Mesendoderm (in vitro differentiated cells): Measurements from ENCODE around the gene MAP2K7.

ENCODE experiments used
- DNase-seq: peaks from one replicate; pipeline ENCODE4 v3.0.0; 2013
- H2AK5ac ChIP-seq: 2 replicates; pipeline ENCODE4 v1.6.1; 2013; ENCODE audit warnings: low read length, inconsistent platforms
- H2BK120ac ChIP-seq: 2 replicates; pipeline ENCODE4 v1.6.1; 2013; ENCODE audit warnings: low read depth, mild to moderate bottlenecking, low read length, moderate library complexity, mixed read lengths
- H2BK15ac ChIP-seq: replicated peaks from 2 replicates; pipeline ENCODE4 v1.6.1; 2013; ENCODE audit warnings: low read depth, mild to moderate bottlenecking, moderate library complexity
- H2BK5ac ChIP-seq: 2 replicates; pipeline ENCODE4 v1.6.1; 2013; ENCODE audit warnings: low read length, inconsistent platforms
- H3K18ac ChIP-seq: 2 replicates; pipeline ENCODE4 v1.6.1; 2013; ENCODE audit warnings: mild to moderate bottlenecking, low read length, mixed read lengths
- H3K23ac ChIP-seq: one replicate; pipeline ENCODE4 v1.6.1; 2013; ENCODE audit warnings: low read length
- H3K27ac ChIP-seq: 2 replicates; pipeline ENCODE4 v1.5.1; 2013; ENCODE audit warnings: low read depth, mild to moderate bottlenecking, inconsistent platforms, low read length, moderate library complexity
- H3K27me3 ChIP-seq: 2 replicates; pipeline ENCODE4 v1.6.1; 2013; ENCODE audit warnings: low read length, control low read depth, mild to moderate bottlenecking, inconsistent platforms; ENCODE audit not compliant: insufficient read depth, poor library complexity
- H3K36me3 ChIP-seq: 2 replicates; pipeline ENCODE4 v1.6.1; 2013; ENCODE audit warnings: low read length, inconsistent platforms; ENCODE audit not compliant: control insufficient read depth, insufficient read depth
- H3K4ac ChIP-seq: one replicate; pipeline ENCODE4 v1.6.1; 2013; ENCODE audit warnings: low read depth, mild to moderate bottlenecking, low read length, moderate library complexity
- H3K4me1 ChIP-seq: 2 replicates; pipeline ENCODE4 v1.6.1; 2013; ENCODE audit warnings: low read depth, low read length, inconsistent platforms; ENCODE audit not compliant: control insufficient read depth
- H3K4me2 ChIP-seq: 2 replicates; pipeline ENCODE4 v1.6.1; 2013; ENCODE audit warnings: low read length
- H3K4me3 ChIP-seq: 2 replicates; pipeline ENCODE4 v1.5.1; 2013; ENCODE audit warnings: mild to moderate bottlenecking, low read length
- H3K56ac ChIP-seq: one replicate; pipeline ENCODE4 v1.6.1; 2013; ENCODE audit warnings: low read length
- H3K79me1 ChIP-seq: 2 replicates; pipeline ENCODE4 v1.6.1; 2013; ENCODE audit warnings: low read length, inconsistent platforms
- H3K79me2 ChIP-seq: 2 replicates; pipeline ENCODE4 v1.6.1; 2013; ENCODE audit warnings: mild to moderate bottlenecking, low read length; ENCODE audit not compliant: control insufficient read depth, insufficient read depth
- H3K9ac ChIP-seq: 2 replicates; pipeline ENCODE4 v1.6.1; 2013; ENCODE audit warnings: low read length, inconsistent platforms
- H4K5ac ChIP-seq: one replicate; pipeline ENCODE4 v1.6.1; 2013; ENCODE audit warnings: low read length
- H4K8ac ChIP-seq: one replicate; pipeline ENCODE4 v1.6.1; 2013; ENCODE audit warnings: low read depth, mild to moderate bottlenecking, control low read depth, low read length, moderate library complexity
- WGBS: extraction: QIAGEN DNeasy Blood & Tissue Kit; methylation state at CpG from one replicate; pipeline ENCODE4 v1.1.7; 2013; ENCODE audit warnings: low lambda C conversion rate, missing lambda C conversion rate; ENCODE audit not compliant: insufficient coverage; ENCODE audit errors: extremely low coverage; 5-methylcytosine and 5-hydroxymethylcytosine counted together

The MAP2K7 gene

GRCh38 chr19:7941895-7942596 is 38.4 kb downstream of the MAP2K7 start:
- Histone ChIP-seq H3K4me1 (no peaks in the 10 kb centered on the region), H2AK5ac (no peak overlapping the region), H2BK5ac (no peak overlapping the region), H3K27me3 (no peaks in the 10 kb centered on the region), H3K18ac (no peak overlapping the region), H3K23ac (no peak overlapping the region), H4K8ac (no peak overlapping the region), H4K5ac (no peak overlapping the region), H3K4ac (no peak overlapping the region), H3K56ac (no peak overlapping the region), H3K9ac (no peak overlapping the region), H3K27ac (no peak overlapping the region), H2BK15ac (no peak overlapping the region), H3K79me1 (peaks cover 6% of the 10 kb centered on the region), H3K4me3 (no peak overlapping the region), H3K4me2 (no peak overlapping the region), H3K79me2 (peaks cover 15% of the 10 kb centered on the region), H3K36me3 (peaks cover 6% of the 10 kb centered on the region), H2BK120ac (no peak overlapping the region)
- WGBS, result no CpG with 5 or more reads among the region's 19 CpGs
- DNase-seq, result peak; percentile 29

DNA sequence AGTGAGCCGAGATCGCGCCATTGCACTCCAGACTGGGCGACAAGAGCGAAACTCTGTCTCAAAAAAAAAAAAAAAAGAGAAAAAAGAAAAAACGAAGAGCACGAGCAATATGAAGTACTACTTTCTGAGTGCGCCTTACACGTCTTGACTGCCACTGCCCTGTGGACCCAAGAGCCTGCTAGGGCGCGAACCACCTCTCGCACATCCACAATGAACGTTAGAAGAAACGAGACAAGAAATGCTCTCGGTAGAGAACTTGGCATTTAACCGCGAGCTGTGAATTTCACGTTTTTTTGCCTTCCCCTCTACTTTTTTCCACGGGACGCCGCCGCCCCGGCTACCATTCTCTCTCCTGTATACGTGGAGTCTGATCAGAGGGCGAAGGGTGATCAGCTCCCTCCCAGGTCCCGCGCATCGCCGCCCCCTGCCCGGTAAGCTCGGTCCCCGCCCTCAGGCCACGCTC is 39.3 kb downstream of the MAP2K7 start:
- peak overlapping the region; percentile 85 for H3K4ac ChIP-seq
- H3K9ac ChIP-seq, result peak overlapping the region; percentile 92
- peaks cover 6% of the 10 kb centered on the region for H3K36me3 ChIP-seq
- no peak overlapping the region for H2BK15ac ChIP-seq
- peak overlapping the region; percentile 67 for H3K4me2 ChIP-seq
- peak; percentile 28 for DNase-seq
- H2BK5ac ChIP-seq, result no peak overlapping the region
- H2AK5ac ChIP-seq, result no peak overlapping the region
- H3K56ac ChIP-seq, result peak overlapping the region; percentile 97
- H3K23ac ChIP-seq, result peak overlapping the region; percentile 15
- no peak overlapping the region for H2BK120ac ChIP-seq
- H3K79me2 ChIP-seq, result peaks cover 15% of the 10 kb centered on the region
- H3K27ac ChIP-seq, result peak overlapping the region; percentile 46
- H3K4me1 ChIP-seq, result no peaks in the 10 kb centered on the region
- H3K4me3 ChIP-seq, result peak overlapping the region; percentile 84
- H3K79me1 ChIP-seq, result peaks cover 6% of the 10 kb centered on the region
- H4K5ac ChIP-seq, result no peak overlapping the region
- H3K27me3 ChIP-seq, result no peaks in the 10 kb centered on the region
- no CpG with 5 or more reads among the region's 33 CpGs for WGBS
- peak overlapping the region; percentile 11 for H3K18ac ChIP-seq
- H4K8ac ChIP-seq, result no peak overlapping the region

- Histone ChIP-seq H3K18ac (peak within 1 kb of the TSS; percentile 11), H3K23ac (peak within 1 kb of the TSS; percentile 15), H3K79me2 (peaks cover 15% of the 10 kb centered on the region), H3K9ac (peak within 1 kb of the TSS; percentile 92), H3K56ac (peak within 1 kb of the TSS; percentile 97), H3K4ac (peak within 1 kb of the TSS; percentile 85), H4K8ac (no peak within 1 kb of the TSS), H2AK5ac (no peak within 1 kb of the TSS), H2BK5ac (peak within 1 kb of the TSS; percentile 11), H3K36me3 (peaks cover 6% of the 10 kb centered on the region), H2BK15ac (no peak within 1 kb of the TSS), H2BK120ac (no peak within 1 kb of the TSS), H3K4me1 (no peaks in the 10 kb centered on the region), H3K4me3 (peak within 1 kb of the TSS; percentile 84), H3K27ac (peak within 1 kb of the TSS; percentile 46), H3K4me2 (peak within 1 kb of the TSS; percentile 99), H3K27me3 (no peaks in the 10 kb centered on the region), H3K79me1 (peaks cover 6% of the 10 kb centered on the region), H4K5ac (no peak within 1 kb of the TSS)
- DNase-seq, result peak; percentile 100
- WGBS, result no CpG with 5 or more reads among the region's 56 CpGs
Observed at GRCh38 chr19:7943444-7944176, 39.9 kb downstream of the MAP2K7 start, which contains the start of gene TIMM44. Gene TIMM44, minus strand, starts transcription at chr19:7943666. Its CDS starts 15 bp downstream, at chr19:7943651.

- no peak overlapping the region for H2BK15ac ChIP-seq
- H3K18ac ChIP-seq, result no peak overlapping the region
- peak; percentile 96 for DNase-seq
- no peaks in the 10 kb centered on the region for H3K4me1 ChIP-seq
- no CpG with 5 or more reads among the region's 18 CpGs for WGBS
- no peak overlapping the region for H2BK120ac ChIP-seq
- peak overlapping the region; percentile 66 for H3K4me3 ChIP-seq
- H3K56ac ChIP-seq, result peak overlapping the region; percentile 85
- peak overlapping the region; percentile 99 for H3K4me2 ChIP-seq
- no peak overlapping the region for H4K5ac ChIP-seq
- H3K79me2 ChIP-seq, result peaks cover 15% of the 10 kb centered on the region
- no peak overlapping the region for H4K8ac ChIP-seq
- peak overlapping the region; percentile 26 for H3K4ac ChIP-seq
- no peaks in the 10 kb centered on the region for H3K27me3 ChIP-seq
- peak overlapping the region; percentile 77 for H3K9ac ChIP-seq
- peaks cover 4% of the 10 kb centered on the region for H3K36me3 ChIP-seq
- H2AK5ac ChIP-seq, result no peak overlapping the region
- H3K23ac ChIP-seq, result no peak overlapping the region
- peaks cover 6% of the 10 kb centered on the region for H3K79me1 ChIP-seq
- H3K27ac ChIP-seq, result peak overlapping the region; percentile 38
- no peak overlapping the region for H2BK5ac ChIP-seq
Observed at GRCh38 chr19:7944177-7944761, 40.6 kb downstream of the MAP2K7 start.

- no peaks in the 10 kb centered on the region for H3K79me1 ChIP-seq
- peaks cover 3% of the 10 kb centered on the region for H3K79me2 ChIP-seq
- no peak overlapping the region for H3K4me2 ChIP-seq
- no peak overlapping the region for H2AK5ac ChIP-seq
- H3K18ac ChIP-seq, result no peak overlapping the region
- H3K9ac ChIP-seq, result no peak overlapping the region
- H4K8ac ChIP-seq, result no peak overlapping the region
- H2BK15ac ChIP-seq, result no peak overlapping the region
- H3K56ac ChIP-seq, result no peak overlapping the region
- H3K36me3 ChIP-seq, result no peaks in the 10 kb centered on the region
- no peak overlapping the region for H4K5ac ChIP-seq
- H2BK120ac ChIP-seq, result no peak overlapping the region
- no peak overlapping the region for H3K23ac ChIP-seq
- H3K27ac ChIP-seq, result no peak overlapping the region
- H2BK5ac ChIP-seq, result no peak overlapping the region
- DNase-seq, result no peak
- no peak overlapping the region for H3K4ac ChIP-seq
- no peaks in the 10 kb centered on the region for H3K27me3 ChIP-seq
- no peaks in the 10 kb centered on the region for H3K4me1 ChIP-seq
- no CpG with 5 or more reads among the region's 4 CpGs for WGBS
- H3K4me3 ChIP-seq, result no peak overlapping the region
Observed at GRCh38 chr19:7947939-7948338, 44.3 kb downstream of the MAP2K7 start.
